ENCODE results near the gene LMCD1. TPM values are rescaled to one million over a fixed set of nuclear protein-coding genes. Genes with fewer than 3 reads are reported as not detected.

The LMCD1 gene
- total RNA-seq, 1 experiment from 2014 or later, result 23.9 TPM

- Mint-ChIP-seq H3K9me3 (ENCODE audit: unreplicated experiment) (peaks cover 11% of the 10 kb centered on the region), H3K27me3 (ENCODE audit: insufficient read depth, unreplicated experiment) (no peaks in the 10 kb centered on the region), H3K4me1 (ENCODE audit: low read depth, unreplicated experiment) (peaks cover 7% of the 10 kb centered on the region), H3K27ac (ENCODE audit: unreplicated experiment) (peak overlapping the region; percentile 55), H3K4me3 (ENCODE audit: unreplicated experiment) (no peak overlapping the region), H3K36me3 (ENCODE audit: insufficient read depth, unreplicated experiment) (no peaks in the 10 kb centered on the region)
- Histone ChIP-seq H3K27me3 (replicated peaks; ENCODE audit: control insufficient read depth, insufficient read depth, low read length) (no peaks in the 10 kb centered on the region), H3K36me3 (ENCODE audit: control insufficient read depth, insufficient read depth, low read length) (no peaks in the 10 kb centered on the region; the same call in 1 of the 2 replicates), H3K4me1 (peaks cover 7% of the 10 kb centered on the region; the same call in 1 of the 2 replicates), H3K9me3 (no peaks in the 10 kb centered on the region), H3K4me3 (ENCODE audit: low read depth, low read length) (no peak overlapping the region)
- CTCF ChIA-PET, result interaction anchor here (0.7 kb wide), 1 partner anchor 334 kb away, joined by 3 read pairs; no protein-coding TSS in a partner anchor
- intact Hi-C loops (cut with micrococcal nuclease; ENCODE audit: unreplicated experiment), result loop anchor here (1.0 to 5.0 kb wide), 4 partner anchors 39 to 299 kb away; partner anchors contain the start of gene LMCD1
- no TSS peak for BruUV-seq (replicated peaks)
- DNase-seq, result peak; percentile 70 to 78
- peak; percentile 88 for TF ChIP-seq CTCF (IDR thresholded peaks at IDR 0.05; ENCODE audit: insufficient read depth in 1 of 2, low read depth in 1 of 2, low read length in 1 of 2, severe bottlenecking in 1 of 2, unreplicated experiment in 1 of 2)
- POLR2A ChIA-PET, result no interaction called here
These were observed 121.5 kb downstream of the LMCD1 start for GRCh38 chr3:8622873-8623691.

DNA sequence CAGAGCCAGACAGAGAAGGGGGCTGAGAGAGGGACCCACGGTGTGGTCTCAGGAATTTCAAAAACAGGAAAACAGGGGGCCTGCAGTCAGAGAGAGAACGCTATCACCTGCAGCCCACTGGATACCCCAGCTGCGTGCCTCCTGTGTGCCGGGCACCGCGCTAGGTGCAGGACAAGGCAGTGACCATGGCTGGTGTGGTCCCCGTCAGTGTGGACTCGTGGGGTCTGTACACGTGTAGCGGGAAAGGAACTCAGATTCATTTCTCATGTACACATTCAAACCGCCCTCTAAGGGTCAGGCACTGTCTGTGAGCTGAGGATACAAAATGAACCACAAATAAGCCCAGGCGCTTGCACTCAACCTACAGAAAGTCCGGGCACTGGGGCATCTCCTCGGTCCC lies 122.1 kb downstream of the LMCD1 start:
- Mint-ChIP-seq H3K4me1 (ENCODE audit: low read depth, unreplicated experiment) (peaks cover 7% of the 10 kb centered on the region), H3K4me3 (ENCODE audit: unreplicated experiment) (no peak overlapping the region), H3K9me3 (ENCODE audit: unreplicated experiment) (peaks cover 11% of the 10 kb centered on the region), H3K27me3 (ENCODE audit: insufficient read depth, unreplicated experiment) (no peaks in the 10 kb centered on the region), H3K27ac (ENCODE audit: unreplicated experiment) (peak overlapping the region; percentile 55), H3K36me3 (ENCODE audit: insufficient read depth, unreplicated experiment) (no peaks in the 10 kb centered on the region)
- intact Hi-C loops (cut with micrococcal nuclease; ENCODE audit: unreplicated experiment), result loop anchor here (1.0 to 5.0 kb wide), 4 partner anchors 39 to 299 kb away; partner anchors contain the start of gene LMCD1
- H3K27me3 ChIP-seq (replicated peaks; ENCODE audit: control insufficient read depth, insufficient read depth, low read length), result no peaks in the 10 kb centered on the region
- POLR2A ChIA-PET, result no interaction called here
- no peak overlapping the region for H3K4me3 ChIP-seq (ENCODE audit: low read depth, low read length)
- TF ChIP-seq CTCF (IDR thresholded peaks at IDR 0.05; ENCODE audit: insufficient read depth in 1 of 2, low read depth in 1 of 2, low read length in 1 of 2, severe bottlenecking in 1 of 2, unreplicated experiment in 1 of 2), result no peak
- no peaks in the 10 kb centered on the region; the same call in 1 of the 2 replicates for H3K36me3 ChIP-seq (ENCODE audit: control insufficient read depth, insufficient read depth, low read length)
- peaks cover 7% of the 10 kb centered on the region; the same call in 1 of the 2 replicates for H3K4me1 ChIP-seq
- CTCF ChIA-PET, result interaction anchor here (0.6 kb wide), 1 partner anchor 117 kb away, joined by 3 read pairs; no protein-coding TSS in a partner anchor
- no peaks in the 10 kb centered on the region for H3K9me3 ChIP-seq
- DNase-seq, result no peak
- no TSS peak for BruUV-seq (replicated peaks)

Other genes with a start within 250 kb of the LMCD1 start
- gene SSUH2, start 143.0 kb downstream of the LMCD1 start, total RNA-seq (2022), result 7.6 and 9.4 TPM in 2 replicates
- not detected in 2 replicates for gene CAV3, start 232.0 kb downstream of the LMCD1 start, total RNA-seq (2022)